Measurements from ENCODE around the gene MYADM.

The MYADM gene

DNA sequence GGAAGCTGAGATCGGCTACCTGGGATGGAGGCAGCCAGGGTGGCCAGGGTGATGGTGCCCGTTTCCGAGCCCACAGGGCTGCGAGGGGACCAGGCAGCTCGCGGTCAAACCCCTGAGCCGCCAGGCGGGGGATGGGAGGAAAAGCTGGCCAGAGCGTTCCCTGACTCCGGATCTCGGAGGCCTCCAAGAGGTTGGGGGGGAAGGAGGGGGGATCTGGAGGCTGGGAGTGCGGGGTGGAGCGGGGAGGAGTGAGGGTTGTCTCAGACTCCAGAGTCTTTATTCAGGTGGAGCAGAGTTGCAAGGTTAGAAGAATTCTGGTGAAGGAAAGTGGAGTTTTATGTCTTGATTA is 42.5 kb downstream of the MYADM start:
- no peak for DNase-seq (ENCODE audit: extremely low read depth, low read depth)
- TF ChIP-seq, protein P1, sequence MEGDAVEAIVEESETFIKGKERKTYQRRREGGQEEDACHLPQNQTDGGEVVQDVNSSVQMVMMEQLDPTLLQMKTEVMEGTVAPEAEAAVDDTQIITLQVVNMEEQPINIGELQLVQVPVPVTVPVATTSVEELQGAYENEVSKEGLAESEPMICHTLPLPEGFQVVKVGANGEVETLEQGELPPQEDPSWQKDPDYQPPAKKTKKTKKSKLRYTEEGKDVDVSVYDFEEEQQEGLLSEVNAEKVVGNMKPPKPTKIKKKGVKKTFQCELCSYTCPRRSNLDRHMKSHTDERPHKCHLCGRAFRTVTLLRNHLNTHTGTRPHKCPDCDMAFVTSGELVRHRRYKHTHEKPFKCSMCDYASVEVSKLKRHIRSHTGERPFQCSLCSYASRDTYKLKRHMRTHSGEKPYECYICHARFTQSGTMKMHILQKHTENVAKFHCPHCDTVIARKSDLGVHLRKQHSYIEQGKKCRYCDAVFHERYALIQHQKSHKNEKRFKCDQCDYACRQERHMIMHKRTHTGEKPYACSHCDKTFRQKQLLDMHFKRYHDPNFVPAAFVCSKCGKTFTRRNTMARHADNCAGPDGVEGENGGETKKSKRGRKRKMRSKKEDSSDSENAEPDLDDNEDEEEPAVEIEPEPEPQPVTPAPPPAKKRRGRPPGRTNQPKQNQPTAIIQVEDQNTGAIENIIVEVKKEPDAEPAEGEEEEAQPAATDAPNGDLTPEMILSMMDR (IDR thresholded peaks at IDR 0.05; ENCODE audit: low read depth, low read length), result no peak

DNA sequence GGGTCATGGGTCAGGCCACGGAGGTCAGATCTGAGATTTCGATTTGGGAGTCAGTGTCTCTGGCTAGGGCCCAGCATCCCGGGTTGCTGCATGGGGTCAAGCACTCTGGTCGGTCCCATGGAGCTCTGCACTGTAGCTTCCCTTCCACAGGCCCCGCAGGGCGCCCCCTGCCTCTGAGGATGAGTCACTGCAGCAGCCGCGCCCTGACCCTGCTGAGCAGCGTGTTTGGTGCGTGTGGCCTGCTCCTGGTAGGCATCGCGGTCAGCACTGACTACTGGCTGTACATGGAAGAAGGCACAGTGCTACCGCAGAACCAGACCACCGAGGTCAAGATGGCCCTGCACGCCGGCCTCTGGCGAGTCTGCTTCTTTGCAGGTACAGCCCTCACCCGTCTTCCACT is 45.0 kb downstream of the MYADM start:
- no peak for DNase-seq (ENCODE audit: extremely low read depth, low read depth)
- TF ChIP-seq, protein P1 (IDR thresholded peaks at IDR 0.05; ENCODE audit: low read depth, low read length), result peak; percentile 14

DNA sequence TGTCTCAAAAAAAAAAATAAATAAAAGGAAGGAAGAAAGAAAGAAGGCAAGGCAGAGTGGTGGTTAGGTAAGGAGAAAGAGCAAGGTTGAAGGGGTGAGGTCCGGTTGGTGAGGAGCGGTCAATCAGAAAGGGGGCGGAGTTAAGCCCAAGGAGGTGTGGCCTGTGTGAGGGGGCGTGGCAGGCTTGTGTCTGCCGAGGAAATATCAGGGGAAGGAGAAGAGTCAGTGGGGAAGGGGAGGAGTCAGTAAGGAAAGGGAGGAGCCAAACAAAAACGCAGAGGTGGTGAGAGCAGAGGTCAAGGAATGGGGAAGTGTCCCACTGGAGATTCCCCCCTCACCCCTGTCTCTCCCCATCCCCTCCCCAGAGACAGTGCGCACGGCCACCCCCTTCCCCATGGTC is 47.3 kb downstream of the MYADM start:
- TF ChIP-seq, protein P1 (IDR thresholded peaks at IDR 0.05; ENCODE audit: low read depth, low read length), result no peak
- DNase-seq (ENCODE audit: extremely low read depth, low read depth), result no peak

DNA sequence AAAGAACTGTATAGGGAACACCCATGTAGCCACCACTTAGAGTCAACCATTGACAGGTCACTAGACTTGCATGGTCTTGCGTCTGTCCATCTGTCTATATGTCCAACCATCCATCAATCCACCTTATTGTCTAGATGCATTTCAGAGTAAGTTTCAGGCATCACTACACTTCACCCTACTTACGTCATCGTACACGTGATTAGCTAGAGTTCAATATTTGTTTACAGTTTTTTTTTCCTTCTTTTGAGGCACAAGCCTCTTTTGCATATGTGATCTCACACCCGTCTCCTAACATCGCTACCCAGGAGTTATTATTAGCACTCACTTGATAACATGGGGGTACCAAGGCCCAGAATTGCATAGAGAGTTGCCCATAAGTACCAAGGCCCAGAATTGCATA is 48.3 kb downstream of the MYADM start:
- TF ChIP-seq, protein P1 (IDR thresholded peaks at IDR 0.05; ENCODE audit: low read depth, low read length), result no peak
- no peak for DNase-seq (ENCODE audit: extremely low read depth, low read depth)

DNA sequence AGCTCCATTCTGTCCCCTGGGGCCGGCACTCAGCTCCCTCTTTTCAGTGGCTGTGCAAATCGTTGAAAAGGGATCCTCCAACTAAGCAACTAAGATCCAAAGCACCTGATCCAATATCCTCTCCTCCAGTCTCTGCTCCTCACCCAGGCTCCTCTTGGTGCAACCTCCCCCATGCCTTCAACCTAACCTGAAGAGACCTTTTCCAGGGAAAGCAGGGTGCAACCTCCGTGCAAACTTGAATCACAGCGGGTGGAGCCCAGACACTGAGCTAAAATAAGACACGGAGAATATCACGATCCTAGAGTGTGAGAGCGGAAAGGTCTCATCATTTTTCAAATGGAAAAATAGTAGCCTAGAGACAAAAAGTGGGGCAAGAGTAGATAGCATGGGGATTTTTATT is 49.7 kb downstream of the MYADM start:
- DNase-seq (ENCODE audit: extremely low read depth, low read depth), result no peak
- TF ChIP-seq, protein P1 (IDR thresholded peaks at IDR 0.05; ENCODE audit: low read depth, low read length), result no peak
